SKM-1 (cell line): ENCODE data around the gene ZBTB8A.

Source experiments
- DNase-seq: peaks from one replicate; lab custom pipeline; 2025; ENCODE audit not compliant: unreplicated experiment; lab: John Stamatoyannopoulos, UW

Gene ZBTB8A

DNA sequence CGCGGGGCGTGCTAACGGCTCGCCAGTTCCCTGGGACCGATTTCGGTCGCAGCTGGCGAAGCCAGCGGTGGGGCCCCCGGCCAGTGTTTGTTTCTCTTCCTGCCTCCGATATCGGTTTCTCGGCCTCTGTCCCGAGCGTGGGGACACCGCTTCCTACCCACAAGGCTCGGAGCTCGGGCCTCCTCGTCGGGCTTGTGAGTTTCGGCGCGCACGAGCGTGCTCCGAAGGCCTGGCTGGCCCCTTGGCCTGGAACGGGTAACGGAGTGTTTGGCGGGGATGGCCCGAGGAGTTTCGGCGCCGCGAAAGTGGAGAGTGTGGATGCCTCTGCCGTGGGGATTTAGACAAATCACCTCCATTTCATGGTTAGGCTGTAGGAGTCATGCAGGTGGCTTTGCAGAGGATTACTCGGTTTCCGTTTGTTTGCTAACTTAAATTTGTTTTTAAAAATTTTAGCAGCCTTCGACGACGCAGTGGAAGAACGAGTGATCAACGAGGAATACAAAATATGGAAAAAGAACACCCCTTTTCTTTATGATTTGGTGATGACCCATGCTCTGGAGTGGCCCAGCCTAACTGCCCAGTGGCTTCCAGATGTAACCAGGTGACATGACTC is 112.3 kb downstream of the ZBTB8A start:
- DNase-seq, result no peak

DNA sequence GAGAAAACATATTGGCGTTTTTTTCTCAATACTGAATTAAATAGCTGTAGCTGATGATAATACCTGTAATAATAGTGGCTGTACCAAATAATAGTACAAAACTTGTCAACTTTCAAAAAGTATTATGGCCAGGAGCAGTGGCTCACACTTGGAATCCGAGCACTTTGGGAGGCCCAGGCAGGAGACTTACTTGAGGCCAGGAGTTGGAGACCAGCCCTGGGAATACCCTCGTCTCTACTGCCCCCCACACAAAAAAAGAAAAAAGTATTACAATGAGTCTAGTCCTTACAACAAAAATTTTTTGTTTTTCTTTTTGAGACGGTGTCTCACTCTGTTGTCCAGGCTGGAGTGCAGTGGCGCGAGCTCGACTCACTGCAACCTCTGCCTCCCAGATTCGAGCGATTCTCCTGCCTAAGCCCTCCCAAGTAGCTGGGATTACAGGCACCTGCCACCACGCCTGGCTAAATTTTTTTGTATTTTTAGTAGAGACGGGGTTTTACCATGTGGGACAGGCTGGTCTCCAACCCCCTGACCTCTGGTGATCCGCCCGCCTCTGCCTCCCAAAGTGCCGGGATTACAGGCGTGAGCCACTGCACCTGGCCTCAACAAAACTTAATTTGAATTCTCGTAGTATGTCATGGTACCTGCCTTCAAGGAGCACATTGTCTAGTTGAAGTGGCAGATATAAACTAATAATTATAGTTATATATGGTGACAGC is 113.2 kb downstream of the ZBTB8A start:
- DNase-seq, result no peak
